Esophagus (tissue), 2 donors: ENCODE results near the gene KRTAP9-4. TPM values are rescaled to one million over a fixed set of nuclear protein-coding genes. Genes with fewer than 3 reads are reported as not detected.
"Not testable (repeated sequence)": the region's sequence is repeated elsewhere in the genome, so short reads cannot be mapped to it uniquely, and the experiment has no call there.

Source experiments
- H3K27ac ChIP-seq, 2 donors: one replicate each; pipeline ENCODE4 v1.5.1; 2013; ENCODE audit warnings: low read depth in 2 of 2, mild to moderate bottlenecking in 2 of 2, inconsistent platforms in 1 of 2, low read length in 1 of 2, moderate library complexity in 1 of 2
- H3K27me3 ChIP-seq, 2 donors: one replicate each; pipeline ENCODE4 v1.6.1; 2013; ENCODE audit warnings: low read length in 2 of 2, control low read depth in 1 of 2, mild to moderate bottlenecking in 1 of 2; ENCODE audit not compliant: insufficient read depth in 2 of 2, control insufficient read depth in 1 of 2
- H3K36me3 ChIP-seq, 2 donors: one replicate each; pipeline ENCODE4 v1.6.1; 2013; ENCODE audit warnings: low read length in 1 of 2; ENCODE audit not compliant: control insufficient read depth in 2 of 2, insufficient read depth in 2 of 2
- H3K4me1 ChIP-seq, 2 donors: one replicate each; pipeline ENCODE4 v1.6.1; 2013; ENCODE audit warnings: low read length in 1 of 2; ENCODE audit not compliant: control insufficient read depth in 2 of 2, insufficient read depth in 2 of 2
- H3K4me3 ChIP-seq, 2 donors: one replicate each; pipeline ENCODE4 v1.5.1; 2013; ENCODE audit warnings: low read length in 2 of 2, mild to moderate bottlenecking in 2 of 2, low read depth in 1 of 2, moderate library complexity in 1 of 2
- H3K9me3 ChIP-seq, 2 donors: one replicate each; pipeline ENCODE4 v1.6.1; 2013; ENCODE audit warnings: mild to moderate bottlenecking in 2 of 2, low read depth in 1 of 2, low read length in 1 of 2, moderate library complexity in 1 of 2; ENCODE audit not compliant: control insufficient read depth in 2 of 2, insufficient read depth in 1 of 2
- WGBS, 2 donors: extraction: QIAGEN DNeasy Blood & Tissue Kit; methylation state at CpG; one replicate each; pipeline ENCODE4 v1.1.7; 2013; 5-methylcytosine and 5-hydroxymethylcytosine counted together
- polyA plus RNA-seq, 2 donors: library from polyadenylated mRNA; stranded (reverse); fragments of 200-250 nt; gene quantifications; one replicate each; pipeline ENCODE4 v1.2.3, GENCODE V29; 2013
- donor health status: healthy with polysubstance abuse.
- donor health status: Bipolar disorder and iron deficiency.

Gene KRTAP9-4, protein sequence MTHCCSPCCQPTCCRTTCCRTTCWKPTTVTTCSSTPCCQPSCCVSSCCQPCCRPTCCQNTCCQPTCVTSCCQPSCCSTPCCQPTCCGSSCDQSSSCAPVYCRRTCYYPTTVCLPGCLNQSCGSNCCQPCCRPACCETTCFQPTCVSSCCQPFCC
- polyA plus RNA-seq, result not detected

DNA sequence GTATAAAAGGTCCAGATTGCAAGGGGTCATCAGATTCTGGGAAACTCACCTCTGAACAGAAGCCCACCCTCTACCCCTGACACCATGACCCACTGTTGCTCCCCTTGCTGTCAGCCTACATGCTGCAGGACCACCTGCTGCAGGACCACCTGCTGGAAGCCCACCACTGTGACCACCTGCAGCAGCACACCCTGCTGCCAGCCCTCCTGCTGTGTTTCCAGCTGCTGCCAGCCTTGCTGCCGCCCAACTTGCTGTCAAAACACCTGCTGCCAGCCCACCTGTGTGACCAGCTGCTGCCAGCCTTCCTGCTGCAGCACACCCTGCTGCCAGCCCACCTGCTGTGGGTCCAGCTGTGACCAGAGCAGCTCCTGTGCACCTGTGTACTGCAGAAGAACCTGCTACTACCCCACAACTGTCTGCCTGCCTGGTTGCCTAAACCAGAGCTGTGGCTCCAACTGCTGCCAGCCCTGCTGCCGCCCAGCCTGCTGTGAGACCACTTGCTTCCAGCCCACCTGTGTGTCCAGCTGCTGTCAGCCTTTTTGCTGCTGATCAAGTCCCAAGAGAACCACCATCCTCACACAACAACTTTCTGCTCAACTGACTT, at the start of gene KRTAP9-4:
KRTAP9-4 (plus strand) TSS at position 51 of the 604 bp plus-strand sequence; CDS start at position 85, 34 bp downstream.
- not testable (repeated sequence) for H3K36me3 ChIP-seq, H3K27ac ChIP-seq, H3K4me1 ChIP-seq, H3K9me3 ChIP-seq, H3K4me3 ChIP-seq, H3K27me3 ChIP-seq
- 64 to 74% methylated on average over 2 of the region's 2 CpGs for WGBS, 2 donors

GRCh38 chr17:41211845-41212466, 37.5 kb upstream of the KRTAP9-4 start:
- H3K27me3 ChIP-seq, result peaks cover 0 to 4% of the 10 kb centered on the region in 2 donors
- H3K36me3 ChIP-seq, result no peaks in the 10 kb centered on the region
- WGBS, 2 donors, result 32 to 36% methylated on average over 1 of the region's 1 CpG
- peaks cover 0 to 6% of the 10 kb centered on the region in 2 donors for H3K4me1 ChIP-seq
- H3K9me3 ChIP-seq, result no peaks in the 10 kb centered on the region
- no peak overlapping the region for H3K4me3 ChIP-seq
- H3K27ac ChIP-seq, result no peak overlapping the region

DNA sequence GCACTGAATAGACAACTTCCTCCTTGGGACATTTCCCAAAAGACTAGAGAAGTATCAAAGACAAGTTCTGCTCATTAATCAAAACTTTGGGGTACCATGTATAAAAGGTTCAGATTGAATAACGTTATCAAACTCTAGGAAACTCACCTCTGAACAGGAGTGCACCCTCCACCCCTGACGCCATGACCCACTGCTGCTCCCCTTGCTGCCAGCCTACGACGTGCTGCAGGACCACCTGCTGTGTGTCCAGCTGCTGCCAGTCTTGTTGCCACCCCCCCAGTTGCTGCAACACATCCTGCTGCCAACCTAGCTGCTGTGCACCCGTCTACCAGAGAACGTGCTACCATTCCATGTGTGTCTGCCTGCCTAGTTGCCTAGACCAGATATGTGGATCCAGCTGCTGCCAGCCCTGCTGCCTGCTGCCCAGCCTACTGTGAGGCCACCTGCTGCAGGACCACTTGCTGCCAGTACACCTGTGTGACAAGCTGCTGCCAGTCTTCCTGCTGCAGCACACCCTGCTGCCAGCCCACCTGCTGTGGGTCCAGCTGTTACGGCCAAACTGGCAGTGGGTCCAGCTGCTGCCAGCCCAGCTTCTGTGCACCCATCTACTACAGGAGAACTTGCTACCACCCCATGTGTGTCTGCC, 36.8 kb upstream of the KRTAP9-4 start:
- Histone ChIP-seq H3K36me3 (no peaks in the 10 kb centered on the region), H3K4me3 (no peak overlapping the region), H3K27ac (no peak overlapping the region), H3K27me3 (peaks cover 0 to 4% of the 10 kb centered on the region in 2 donors), H3K9me3 (no peaks in the 10 kb centered on the region), H3K4me1 (peaks cover 0 to 6% of the 10 kb centered on the region in 2 donors)
- 65 to 76% methylated on average over 7 of the region's 7 CpGs for WGBS, 2 donors

DNA sequence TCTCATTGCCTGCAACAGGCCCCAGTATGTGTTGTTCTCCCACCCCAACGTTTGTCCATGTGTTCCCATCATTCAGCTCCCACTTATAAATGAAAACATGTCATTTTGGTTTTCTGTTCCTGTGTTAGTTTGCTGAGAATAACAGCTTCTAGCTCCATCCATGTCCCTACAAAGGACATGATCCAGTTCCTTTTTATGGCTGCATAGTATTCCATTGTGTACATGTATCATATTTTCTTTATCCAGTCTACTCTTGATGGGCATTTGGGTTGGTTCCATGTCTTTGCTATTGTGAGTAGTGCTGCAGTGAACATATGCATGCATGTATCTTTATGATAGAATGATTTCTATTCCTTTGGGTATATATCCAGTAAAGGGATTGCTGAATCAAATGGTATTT, 33.8 kb upstream of the KRTAP9-4 start:
- Histone ChIP-seq H3K36me3 (no peaks in the 10 kb centered on the region), H3K9me3 (no peaks in the 10 kb centered on the region), H3K4me1 (peaks cover 0 to 6% of the 10 kb centered on the region in 2 donors), H3K27me3 (peaks cover 0 to 4% of the 10 kb centered on the region in 2 donors), H3K27ac (no peak overlapping the region), H3K4me3 (no peak overlapping the region)
- WGBS, 2 donors, result 70 to 84% methylated on average over 1 of the region's 1 CpG

DNA sequence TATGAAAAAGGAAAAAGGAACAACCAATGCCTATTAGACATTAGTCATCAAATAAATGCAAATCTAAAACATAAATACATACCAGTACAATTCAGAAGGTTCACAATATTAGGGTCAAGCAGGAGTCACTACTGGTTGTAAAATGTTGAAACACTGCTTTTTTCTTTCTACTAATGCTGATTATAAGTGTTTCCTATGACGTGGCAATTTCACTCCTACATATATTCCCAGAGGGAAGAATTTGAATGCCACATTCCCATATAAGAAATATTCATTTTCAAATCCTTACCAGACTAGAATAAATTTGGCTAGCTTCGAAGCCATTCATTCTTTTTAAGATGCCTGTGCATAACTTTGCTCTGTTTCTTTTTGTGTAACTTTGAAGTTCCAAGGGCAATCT, 25.7 kb upstream of the KRTAP9-4 start:
- H3K4me3 ChIP-seq, result no peak overlapping the region
- WGBS, 2 donors, result 60 to 61% methylated on average over 2 of the region's 2 CpGs
- H3K27me3 ChIP-seq, result no peaks in the 10 kb centered on the region
- no peak overlapping the region for H3K27ac ChIP-seq
- H3K4me1 ChIP-seq, result no peaks in the 10 kb centered on the region
- H3K36me3 ChIP-seq, result no peaks in the 10 kb centered on the region
- H3K9me3 ChIP-seq, result no peaks in the 10 kb centered on the region

GRCh38 chr17:41226051-41226450, 23.4 kb upstream of the KRTAP9-4 start:
- 87 to 94% methylated on average over 6 of the region's 6 CpGs for WGBS, 2 donors
- H3K27ac ChIP-seq, result no peak overlapping the region
- H3K27me3 ChIP-seq, result no peaks in the 10 kb centered on the region
- no peaks in the 10 kb centered on the region for H3K9me3 ChIP-seq
- H3K4me1 ChIP-seq, result no peaks in the 10 kb centered on the region
- H3K36me3 ChIP-seq, result no peaks in the 10 kb centered on the region
- no peak overlapping the region for H3K4me3 ChIP-seq

DNA sequence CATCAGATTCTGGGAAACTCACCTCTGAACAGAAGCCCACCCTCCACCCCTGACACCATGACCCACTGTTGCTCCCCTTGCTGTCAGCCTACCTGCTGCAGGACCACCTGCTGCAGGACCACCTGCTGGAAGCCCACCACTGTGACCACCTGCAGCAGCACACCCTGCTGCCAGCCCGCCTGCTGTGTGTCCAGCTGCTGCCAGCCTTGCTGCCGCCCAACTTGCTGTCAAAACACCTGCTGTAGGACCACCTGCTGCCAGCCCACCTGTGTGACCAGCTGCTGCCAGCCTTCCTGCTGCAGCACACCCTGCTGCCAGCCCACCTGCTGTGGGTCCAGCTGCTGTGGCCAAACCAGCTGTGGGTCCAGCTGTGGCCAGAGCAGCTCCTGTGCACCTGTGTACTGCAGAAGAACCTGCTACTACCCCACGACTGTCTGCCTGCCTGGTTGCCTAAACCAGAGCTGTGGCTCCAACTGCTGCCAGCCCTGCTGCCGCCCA, 22.8 kb upstream of the KRTAP9-4 start, which contains the start of gene KRTAP9-2:
KRTAP9-2 (plus strand) TSS at position 51 of the 498 bp plus-strand sequence; CDS start at position 58, 7 bp downstream.
- H3K9me3 ChIP-seq, H3K27ac ChIP-seq, H3K4me3 ChIP-seq, H3K4me1 ChIP-seq, H3K27me3 ChIP-seq, H3K36me3 ChIP-seq: not testable (repeated sequence)
- 73 to 79% methylated on average over 2 to 3 of the region's 4 CpGs for WGBS, 2 donors

GRCh38 chr17:41230094-41230493, 19.4 kb upstream of the KRTAP9-4 start:
- Histone ChIP-seq H3K36me3 (no peaks in the 10 kb centered on the region), H3K27me3 (no peaks in the 10 kb centered on the region), H3K27ac (no peak overlapping the region), H3K9me3 (no peaks in the 10 kb centered on the region), H3K4me1 (no peaks in the 10 kb centered on the region), H3K4me3 (no peak overlapping the region)

- H3K4me1 ChIP-seq, result no peaks in the 10 kb centered on the region
- no peaks in the 10 kb centered on the region for H3K36me3 ChIP-seq
- H3K27ac ChIP-seq, result no peak overlapping the region
- H3K9me3 ChIP-seq, result no peaks in the 10 kb centered on the region
- 88% methylated on average over 6 of the region's 6 CpGs for WGBS, 2 donors
- no peak overlapping the region for H3K4me3 ChIP-seq
- H3K27me3 ChIP-seq, result no peaks in the 10 kb centered on the region
Observed at GRCh38 chr17:41231731-41232130, 17.8 kb upstream of the KRTAP9-4 start.
